Activated T-helper 9 cell treated with anti-CD3 and anti-CD28 coated beads, Interleukin-2, amount 50 U/mL, for 16 hours (primary cell): ENCODE data around the gene OGFR.

Experiments
- DNase-seq: peaks from one replicate; pipeline ENCODE4 v3.0.0-alpha.2; 2020; ENCODE audit warnings: low read depth

Gene OGFR

GRCh38 chr20:62825986-62826645, 21.5 kb downstream of the OGFR start:
- DNase-seq: no peak

DNA sequence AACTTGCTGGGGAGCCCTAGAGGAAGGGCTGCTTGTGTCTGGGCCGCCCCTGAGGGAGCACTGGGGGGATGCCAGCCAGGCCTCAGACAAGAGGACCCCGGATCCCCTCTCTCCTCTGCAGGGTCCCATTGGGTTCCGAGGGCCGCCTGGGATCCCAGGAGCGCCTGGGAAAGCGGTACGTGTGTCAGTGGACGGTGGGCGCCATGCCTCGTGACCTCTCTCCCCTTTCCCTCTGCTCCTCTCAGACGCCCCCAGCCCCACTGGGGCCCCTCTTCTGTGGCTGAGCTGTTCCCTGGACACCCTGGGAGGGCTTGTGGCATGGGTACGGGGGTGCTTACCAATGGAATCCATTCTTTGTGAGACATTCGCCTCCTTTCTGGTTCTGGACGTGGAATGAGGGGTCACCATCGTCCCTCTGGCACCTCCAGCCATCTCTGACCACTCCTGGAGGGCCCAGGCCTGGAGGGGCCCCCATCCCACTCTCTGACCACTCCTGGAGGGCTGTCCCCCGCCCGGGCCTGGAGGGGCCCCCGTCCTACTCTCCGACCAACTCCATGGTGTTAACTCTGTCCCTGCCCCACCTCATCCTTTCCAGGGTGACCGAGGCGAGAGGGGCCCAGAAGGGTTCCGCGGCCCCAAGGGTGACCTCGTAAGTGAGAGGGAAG, 22.1 kb downstream of the OGFR start:
- DNase-seq: no peak

DNA sequence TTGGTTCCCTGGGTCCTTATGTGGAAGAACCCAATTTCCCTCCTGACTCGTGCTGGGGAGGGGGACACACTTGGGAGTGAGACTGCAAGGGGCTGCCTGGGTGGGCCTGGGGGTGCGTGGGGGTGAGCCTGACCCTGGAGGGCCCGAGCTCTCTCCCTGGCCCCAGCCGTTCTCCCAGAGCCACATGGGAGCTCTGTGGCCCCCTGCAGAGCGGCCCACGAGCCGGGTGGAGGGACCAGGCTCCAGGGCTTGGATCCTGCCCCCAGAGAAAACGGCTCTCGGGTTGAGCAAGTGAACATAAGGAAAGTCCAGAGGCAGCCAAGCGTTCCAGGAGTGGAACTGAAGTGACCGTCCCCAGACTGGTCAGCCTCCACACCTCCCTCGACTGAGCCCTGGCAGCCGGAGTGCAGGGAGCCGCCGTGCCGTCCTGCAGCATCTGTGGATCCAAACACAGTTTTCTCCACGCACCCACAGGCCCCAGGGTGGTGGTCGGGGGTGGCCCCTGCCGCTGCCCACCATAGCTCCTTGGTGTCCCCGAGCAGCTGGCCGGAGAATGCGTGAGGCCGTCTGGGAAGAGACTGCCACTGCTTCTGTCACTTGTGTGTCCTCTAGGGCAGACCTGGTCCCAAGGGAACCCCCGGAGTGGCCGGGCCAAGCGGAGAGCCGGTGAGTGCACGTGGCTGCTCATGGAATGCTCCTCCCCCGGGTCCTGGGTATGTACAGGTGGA, 22.8 kb downstream of the OGFR start:
- DNase-seq: no peak

- no peak for DNase-seq
Measured at GRCh38 chr20:62828051-62828450, 23.4 kb downstream of the OGFR start.

DNA sequence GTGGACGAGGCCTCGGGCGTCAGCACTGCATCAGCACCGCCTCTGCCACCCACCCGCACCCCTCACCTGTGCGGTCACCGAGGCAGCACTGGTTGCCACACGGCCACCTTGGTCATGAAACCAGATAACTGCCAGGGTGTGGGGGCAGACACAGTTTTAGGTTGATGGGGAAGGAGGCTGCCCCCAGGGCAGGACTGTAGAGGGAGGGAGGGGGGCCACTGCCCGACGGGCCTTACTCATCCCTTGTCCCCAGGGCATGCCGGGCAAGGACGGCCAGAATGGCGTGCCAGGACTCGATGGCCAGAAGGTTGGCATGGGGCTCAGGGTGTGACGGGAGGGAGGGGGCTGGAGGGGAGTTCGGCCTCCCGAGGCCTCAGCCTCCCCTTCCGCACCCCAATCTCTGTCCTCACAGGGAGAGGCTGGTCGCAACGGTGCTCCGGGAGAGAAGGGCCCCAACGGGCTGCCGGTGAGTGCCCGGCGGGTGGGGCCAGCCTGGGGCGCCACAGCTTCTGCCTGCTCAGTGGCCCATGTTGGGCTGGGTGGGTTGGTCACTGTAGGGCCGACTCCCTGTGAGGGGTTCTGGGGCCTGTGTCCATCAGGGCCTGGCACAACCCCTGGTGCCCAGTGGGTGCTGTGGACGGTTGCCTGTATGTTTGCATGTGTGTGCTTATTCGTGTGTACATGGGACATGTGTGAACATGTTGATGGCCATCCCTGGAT, 24.0 kb downstream of the OGFR start:
- no peak for DNase-seq

GRCh38 chr20:62829231-62830230, 24.9 kb downstream of the OGFR start:
- no peak for DNase-seq

DNA sequence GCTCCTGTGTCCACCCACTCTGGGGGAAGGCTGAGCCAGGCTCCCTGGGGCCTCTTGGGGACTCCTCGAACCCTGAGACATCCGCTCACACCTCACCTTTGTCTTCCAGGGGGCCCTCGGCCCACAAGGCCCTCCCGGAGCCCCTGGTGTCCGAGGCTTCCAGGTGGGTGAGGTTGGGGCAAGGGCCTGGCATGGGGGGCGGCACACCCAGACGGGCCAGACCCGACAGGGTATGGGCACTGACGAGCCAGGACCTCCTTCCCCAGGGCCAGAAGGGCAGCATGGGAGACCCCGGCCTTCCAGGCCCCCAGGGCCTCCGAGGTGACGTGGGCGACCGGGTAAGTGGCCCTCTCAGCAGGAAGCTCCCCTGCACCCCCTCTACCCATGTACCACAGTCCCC, 25.6 kb downstream of the OGFR start:
- DNase-seq: no peak

- DNase-seq: no peak
Measured at GRCh38 chr20:62830821-62831220, 26.2 kb downstream of the OGFR start.

DNA sequence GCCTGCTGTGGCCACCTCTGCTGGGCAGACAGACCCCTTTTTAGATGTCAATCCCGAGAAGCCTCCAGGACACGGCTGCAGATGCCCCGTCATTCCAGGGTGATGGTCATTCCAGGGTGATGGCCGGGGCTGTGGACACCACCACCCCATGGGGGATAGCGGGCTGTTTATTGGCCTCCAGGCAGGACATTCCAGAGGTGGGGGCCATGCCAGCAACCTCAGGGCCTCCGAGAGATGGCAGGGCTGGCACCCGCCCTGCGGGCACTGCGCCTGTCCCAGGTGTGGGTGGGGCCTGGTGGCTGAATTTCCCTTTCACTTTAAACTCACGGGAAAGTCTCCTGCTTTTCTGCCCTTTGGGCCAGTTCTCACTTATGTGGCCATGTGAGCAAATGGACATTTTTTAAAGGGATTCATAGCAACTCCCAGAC, 26.7 kb downstream of the OGFR start:
- no peak for DNase-seq

DNA sequence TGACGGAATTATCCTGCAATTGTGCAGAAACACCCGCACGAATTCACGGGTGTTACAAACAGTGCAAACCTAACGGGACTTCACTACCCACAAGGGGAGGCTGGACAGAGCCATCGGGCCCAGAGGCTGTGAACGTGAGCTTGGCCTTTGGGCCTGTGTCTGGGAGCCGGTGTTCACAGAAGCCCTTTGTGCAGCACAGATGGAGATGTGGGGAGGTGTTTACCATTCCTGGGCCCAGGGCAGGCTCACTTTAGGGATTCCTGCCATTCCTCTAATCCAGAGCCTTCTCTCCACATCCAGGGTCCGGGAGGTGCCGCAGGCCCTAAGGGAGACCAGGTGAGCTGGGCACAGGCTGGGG, 27.2 kb downstream of the OGFR start:
- DNase-seq: no peak

GRCh38 chr20:62832212-62832922, 27.7 kb downstream of the OGFR start:
- no peak for DNase-seq

GRCh38 chr20:62832951-62833391, 28.3 kb downstream of the OGFR start:
- no peak for DNase-seq

GRCh38 chr20:62834967-62835730, 30.5 kb downstream of the OGFR start:
- DNase-seq: no peak

- no peak for DNase-seq
Measured at GRCh38 chr20:62835931-62836861, 31.6 kb downstream of the OGFR start.

- no peak for DNase-seq
Measured at GRCh38 chr20:62836967-62837490, 32.4 kb downstream of the OGFR start.

- no peak for DNase-seq
Measured at GRCh38 chr20:62837790-62838127, 33.1 kb downstream of the OGFR start.

GRCh38 chr20:62838128-62838891, 33.7 kb downstream of the OGFR start:
- no peak for DNase-seq

DNA sequence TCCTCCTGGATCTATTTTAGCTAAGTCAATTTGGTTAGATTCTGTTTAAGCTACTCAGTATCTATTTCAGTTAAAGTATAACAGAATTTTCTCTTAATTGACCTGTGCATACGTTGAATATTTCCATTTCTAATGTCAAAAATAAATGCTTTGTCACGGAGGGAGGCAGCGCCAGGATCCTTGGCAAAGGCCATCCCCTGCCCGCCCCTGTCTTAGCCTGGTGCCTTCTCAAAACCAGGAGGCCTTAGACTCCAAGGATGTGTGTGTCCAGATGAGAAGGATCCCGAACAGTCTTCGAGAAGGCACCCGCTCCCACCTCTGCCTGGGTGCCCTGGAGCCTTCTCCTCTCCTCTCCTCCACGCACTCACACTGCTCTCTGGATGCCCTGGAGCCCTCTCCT, 34.6 kb downstream of the OGFR start:
- no peak for DNase-seq
